ENCODE data around the gene CHST3. TPM values are rescaled to one million over a fixed set of nuclear protein-coding genes. Genes with fewer than 3 reads are reported as not detected.
"Not testable (repeated sequence)": the region's sequence is repeated elsewhere in the genome, so short reads cannot be mapped to it uniquely, and the experiment has no call there.

Gene CHST3
- total RNA-seq, 2 donors from 2014 or later, result 12.9 to 40.8 TPM

DNA sequence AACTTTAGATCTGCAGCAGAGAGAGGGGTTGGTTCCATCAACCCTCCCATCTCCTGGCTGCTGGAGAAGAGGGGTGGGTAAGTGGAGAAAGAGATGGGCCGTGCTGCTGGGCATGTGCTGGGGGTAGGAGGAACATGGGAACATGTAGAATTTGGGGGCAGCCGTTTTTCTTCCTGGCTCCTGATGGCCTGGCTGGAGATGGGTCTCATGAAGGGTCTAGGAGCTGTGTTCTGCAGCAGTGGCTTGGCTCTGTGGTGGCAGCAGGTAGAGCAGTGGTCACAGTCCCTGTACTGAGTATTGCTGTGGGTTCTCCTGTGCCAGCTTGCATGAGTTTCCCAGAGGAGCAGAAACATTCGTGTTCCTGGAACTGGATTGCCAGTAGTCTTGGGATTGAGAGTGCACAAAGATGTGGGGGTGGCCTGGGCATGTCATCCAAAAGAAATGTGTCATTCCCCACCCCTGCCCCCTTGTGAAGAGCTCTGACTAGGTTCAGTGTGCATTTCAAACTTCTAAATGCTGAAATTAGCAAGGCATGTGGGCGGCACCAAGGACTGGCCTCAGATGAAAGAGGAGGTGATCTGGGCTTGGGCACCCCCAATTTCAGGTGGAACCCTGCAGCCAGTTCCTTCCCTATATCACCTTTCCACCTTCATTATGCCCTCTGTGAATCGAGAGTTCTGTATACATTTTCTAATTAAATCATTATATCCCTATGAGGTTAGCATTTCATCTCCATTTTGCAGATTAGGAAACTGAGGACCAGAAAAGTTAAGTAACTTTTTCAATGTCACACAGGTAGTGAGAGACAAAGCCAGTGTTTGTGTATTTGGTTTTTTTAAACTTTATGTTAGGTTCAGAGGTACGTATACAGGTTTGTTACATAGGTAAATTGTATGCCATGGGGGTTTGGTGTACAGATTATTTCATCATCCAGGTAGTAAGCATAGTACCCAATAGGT is 2.1 kb downstream of the CHST3 start:
- peak overlapping the region; percentile 76 for H3K4me3 Mint-ChIP-seq
- no peak for DNase-seq
- Histone ChIP-seq H3K4me3 (ENCODE audit: low read length) (peak overlapping the region; percentile 84), H3K36me3 (ENCODE audit: control insufficient read depth, insufficient read depth, low read length) (no peaks in the 10 kb centered on the region), H3K9ac (ENCODE audit: extremely low read depth, low read length, poor library complexity, severe bottlenecking) (peak overlapping the region; percentile 54), H3K9me3 (ENCODE audit: control insufficient read depth, low read length) (no peaks in the 10 kb centered on the region), H3K27me3 (ENCODE audit: control insufficient read depth, insufficient read depth, low read length, poor library complexity, severe bottlenecking) (peaks cover 6% of the 10 kb centered on the region), H3K27ac (ENCODE audit: low read depth, low read length) (no peak overlapping the region), H3K4me1 (ENCODE audit: control insufficient read depth, insufficient read depth, low read length) (peaks cover 4% of the 10 kb centered on the region)
- H3K27ac Mint-ChIP-seq, result no peak overlapping the region
- H3K4me1 Mint-ChIP-seq, result peaks cover 34% of the 10 kb centered on the region
- peaks cover 43% of the 10 kb centered on the region for H3K27me3 Mint-ChIP-seq (ENCODE audit: insufficient read depth)
- 90% methylated on average over 4 to 6 of the region's 6 CpGs for WGBS, 2 experiments (ENCODE audit: insufficient coverage in 1 of 2, insufficient read length in 1 of 2)
- H3K36me3 Mint-ChIP-seq (ENCODE audit: low read depth), result no peaks in the 10 kb centered on the region
- TF ChIP-seq, protein P1, sequence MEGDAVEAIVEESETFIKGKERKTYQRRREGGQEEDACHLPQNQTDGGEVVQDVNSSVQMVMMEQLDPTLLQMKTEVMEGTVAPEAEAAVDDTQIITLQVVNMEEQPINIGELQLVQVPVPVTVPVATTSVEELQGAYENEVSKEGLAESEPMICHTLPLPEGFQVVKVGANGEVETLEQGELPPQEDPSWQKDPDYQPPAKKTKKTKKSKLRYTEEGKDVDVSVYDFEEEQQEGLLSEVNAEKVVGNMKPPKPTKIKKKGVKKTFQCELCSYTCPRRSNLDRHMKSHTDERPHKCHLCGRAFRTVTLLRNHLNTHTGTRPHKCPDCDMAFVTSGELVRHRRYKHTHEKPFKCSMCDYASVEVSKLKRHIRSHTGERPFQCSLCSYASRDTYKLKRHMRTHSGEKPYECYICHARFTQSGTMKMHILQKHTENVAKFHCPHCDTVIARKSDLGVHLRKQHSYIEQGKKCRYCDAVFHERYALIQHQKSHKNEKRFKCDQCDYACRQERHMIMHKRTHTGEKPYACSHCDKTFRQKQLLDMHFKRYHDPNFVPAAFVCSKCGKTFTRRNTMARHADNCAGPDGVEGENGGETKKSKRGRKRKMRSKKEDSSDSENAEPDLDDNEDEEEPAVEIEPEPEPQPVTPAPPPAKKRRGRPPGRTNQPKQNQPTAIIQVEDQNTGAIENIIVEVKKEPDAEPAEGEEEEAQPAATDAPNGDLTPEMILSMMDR (conservative IDR thresholded peaks at IDR 0.05), result no peak
- H3K9me3 Mint-ChIP-seq, result peaks cover 17% of the 10 kb centered on the region

DNA sequence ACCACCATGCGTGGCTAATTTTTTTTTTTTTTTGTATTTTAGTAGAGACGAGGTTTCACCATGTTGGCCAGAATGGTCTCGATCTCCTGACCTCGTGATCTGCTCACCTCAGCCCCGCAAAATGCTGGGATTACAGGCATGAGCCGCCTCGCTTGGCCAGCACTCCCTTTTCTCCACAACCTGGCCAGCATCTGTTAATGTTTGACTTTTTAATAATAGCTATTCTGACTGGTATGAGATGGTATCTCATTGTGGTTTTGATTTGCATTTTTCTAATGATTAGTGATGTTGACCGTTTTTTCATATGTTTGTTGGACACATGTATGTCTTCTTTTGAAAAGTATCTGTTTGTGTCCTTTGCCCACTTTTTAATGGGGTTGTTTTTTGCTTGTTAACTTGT is 3.8 kb downstream of the CHST3 start:
- not testable (repeated sequence) for H3K4me1 ChIP-seq (ENCODE audit: control insufficient read depth, insufficient read depth, low read length); H3K36me3 ChIP-seq (ENCODE audit: control insufficient read depth, insufficient read depth, low read length); H3K27me3 ChIP-seq (ENCODE audit: control insufficient read depth, insufficient read depth, low read length, poor library complexity, severe bottlenecking); DNase-seq; H3K4me3 Mint-ChIP-seq; H3K4me3 ChIP-seq (ENCODE audit: low read length); H3K27ac ChIP-seq (ENCODE audit: low read depth, low read length); H3K9me3 ChIP-seq (ENCODE audit: control insufficient read depth, low read length); H3K27ac Mint-ChIP-seq; H3K36me3 Mint-ChIP-seq (ENCODE audit: low read depth); H3K9me3 Mint-ChIP-seq; H3K9ac ChIP-seq (ENCODE audit: extremely low read depth, low read length, poor library complexity, severe bottlenecking)
- Mint-ChIP-seq H3K27me3 (ENCODE audit: insufficient read depth) (peaks cover 26% of the 10 kb centered on the region), H3K4me1 (peaks cover 34% of the 10 kb centered on the region)
- WGBS, 2 experiments (ENCODE audit: insufficient coverage in 1 of 2, insufficient read length in 1 of 2), result 91 to 96% methylated on average over 5 to 7 of the region's 8 CpGs

DNA sequence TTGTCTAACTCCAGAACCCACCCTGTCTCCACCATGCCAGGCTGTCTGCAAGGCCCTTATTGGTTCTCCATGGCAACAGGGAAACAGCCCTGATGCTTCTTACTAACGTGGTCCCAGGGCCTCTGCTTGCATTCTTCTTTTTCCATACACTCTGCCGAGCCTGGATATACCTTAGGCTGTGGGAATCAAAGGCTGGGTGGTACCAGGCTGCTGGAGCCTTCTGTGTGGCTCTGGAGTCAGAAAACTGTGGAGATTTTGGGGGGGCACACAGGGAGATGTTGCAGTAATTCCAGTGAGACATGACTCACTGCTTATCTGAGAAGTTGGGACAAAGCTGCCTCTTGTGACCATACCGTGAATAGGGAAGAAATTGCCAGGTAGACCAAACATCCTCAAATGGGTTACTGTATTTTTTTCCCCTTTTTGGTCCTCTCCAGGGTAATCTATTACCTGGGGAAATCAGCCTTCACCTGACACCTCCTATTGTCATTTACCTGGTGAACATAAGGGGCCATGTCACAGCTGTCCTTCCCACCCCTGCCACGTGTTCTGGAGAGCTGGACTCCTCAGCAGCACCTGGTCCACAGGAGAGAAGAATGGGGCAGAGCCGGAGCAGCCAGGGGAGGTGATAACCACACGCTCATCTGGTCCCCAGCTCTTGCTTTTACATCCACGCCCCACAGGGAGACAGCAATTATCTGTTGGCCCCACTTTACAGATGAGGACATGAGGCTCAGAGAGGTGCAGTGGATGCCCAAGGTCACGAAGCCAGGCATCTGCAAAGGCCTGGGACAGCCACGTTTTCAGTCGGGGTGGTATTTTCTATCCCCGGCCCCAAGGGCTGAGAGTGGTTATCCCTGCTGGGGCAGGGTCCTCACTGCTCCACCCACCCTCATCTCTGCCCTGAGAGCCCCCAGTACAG is 4.6 kb downstream of the CHST3 start:
- Mint-ChIP-seq H3K4me1 (peaks cover 34% of the 10 kb centered on the region), H3K27me3 (ENCODE audit: insufficient read depth) (peaks cover 19% of the 10 kb centered on the region), H3K4me3 (no peak overlapping the region), H3K9me3 (no peaks in the 10 kb centered on the region), H3K27ac (peak overlapping the region; percentile 58), H3K36me3 (ENCODE audit: low read depth) (no peaks in the 10 kb centered on the region)
- no peak overlapping the region for H3K9ac ChIP-seq (ENCODE audit: extremely low read depth, low read length, poor library complexity, severe bottlenecking)
- H3K27ac ChIP-seq (ENCODE audit: low read depth, low read length), result no peak overlapping the region
- no peak overlapping the region for H3K4me3 ChIP-seq (ENCODE audit: low read length)
- no peaks in the 10 kb centered on the region for H3K27me3 ChIP-seq (ENCODE audit: control insufficient read depth, insufficient read depth, low read length, poor library complexity, severe bottlenecking)
- TF ChIP-seq, protein P1 (conservative IDR thresholded peaks at IDR 0.05), result no peak
- peaks cover 4% of the 10 kb centered on the region for H3K4me1 ChIP-seq (ENCODE audit: control insufficient read depth, insufficient read depth, low read length)
- H3K9me3 ChIP-seq (ENCODE audit: control insufficient read depth, low read length), result no peaks in the 10 kb centered on the region
- WGBS, 2 experiments (ENCODE audit: insufficient coverage in 1 of 2, insufficient read length in 1 of 2), result 78 to 89% methylated on average over 7 to 11 of the region's 11 CpGs
- no peaks in the 10 kb centered on the region for H3K36me3 ChIP-seq (ENCODE audit: control insufficient read depth, insufficient read depth, low read length)
- no peak for DNase-seq
